BJ (cell line): ENCODE measurements around the gene RC3H2. TPM values are rescaled to one million over a fixed set of nuclear protein-coding genes. Genes with fewer than 3 reads are reported as not detected.

Source experiments
- CTCF ChIA-PET: fragments of 350-600 bp; formaldehyde crosslinking; extraction: SDS; loops from one replicate; lab custom pipeline; 2021; ENCODE audit warnings: antibody characterized with exemption, inconsistent platforms; lab: Yijun Ruan, JAX
- POLR2A ChIA-PET: fragments of 300-600 bp; sonication (Branson Sonifier 250); formaldehyde crosslinking; extraction: SDS; loops from one replicate; lab custom pipeline; 2021; ENCODE audit warnings: antibody characterized with exemption; lab: Charles Lee
- DNase-seq: peaks from one replicate; pipeline ENCODE4 v3.0.0-alpha.2; 2011; ENCODE audit warnings: low read depth
- H3K27me3 ChIP-seq: 2 replicates; pipeline ENCODE4 v1.6.0; 2011; ENCODE audit warnings: low read length; ENCODE audit not compliant: control insufficient read depth, insufficient read depth
- H3K36me3 ChIP-seq: 2 replicates; pipeline ENCODE4 v1.5.1; 2011; ENCODE audit warnings: low read length; ENCODE audit not compliant: control insufficient read depth, insufficient read depth
- H3K4me3 ChIP-seq: 2 replicates; pipeline ENCODE4 v1.5.1; 2011; ENCODE audit warnings: low read depth, mild to moderate bottlenecking, control low read depth, low read length
- CTCF ChIP-seq: IDR thresholded peaks from 2 replicates; pipeline ENCODE4 v1.5.1; 2011; ENCODE audit warnings: low read depth, mild to moderate bottlenecking, control low read depth, inconsistent platforms, low read length, moderate library complexity; ENCODE audit not compliant: insufficient read depth
- polyA plus RNA-seq: library from polyadenylated mRNA; depleted of rRNA; stranded (reverse); fragments of >200 nt; gene quantifications from 2 replicates; pipeline ENCODE4 v1.2.3, GENCODE V29; 2011

RC3H2 gene
- polyA plus RNA-seq, 1 experiment = 35.3 TPM

- no peaks in the 10 kb centered on the region for H3K36me3 ChIP-seq
- no peak overlapping the region for H3K4me3 ChIP-seq
- ChIA-PET CTCF (interaction anchor here (1.0 to 6.3 kb wide), 10 partner anchors 13 to 684 kb away, joined by 3 to 110 read pairs (median 4); no protein-coding TSS in a partner anchor), POLR2A (no interaction called here)
- no peaks in the 10 kb centered on the region for H3K27me3 ChIP-seq
- no peak for DNase-seq
- no peak for TF ChIP-seq CTCF
These were observed 97.0 kb downstream of the RC3H2 start for GRCh38 chr9:122808141-122808540.

- no peak for DNase-seq
- Histone ChIP-seq H3K4me3 (no peak overlapping the region), H3K27me3 (no peaks in the 10 kb centered on the region), H3K36me3 (no peaks in the 10 kb centered on the region)
- no peak for TF ChIP-seq CTCF
- ChIA-PET CTCF (interaction anchor here (1.6 to 6.3 kb wide), 5 partner anchors 29 to 683 kb away, joined by 4 to 110 read pairs (median 6); no protein-coding TSS in a partner anchor), POLR2A (no interaction called here)
These were observed 97.8 kb downstream of the RC3H2 start for GRCh38 chr9:122807271-122807900.

GRCh38 chr9:122806661-122807060 is 98.5 kb downstream of the RC3H2 start:
- no peaks in the 10 kb centered on the region for H3K36me3 ChIP-seq
- TF ChIP-seq CTCF = no peak
- no peaks in the 10 kb centered on the region for H3K27me3 ChIP-seq
- no peak overlapping the region for H3K4me3 ChIP-seq
- POLR2A ChIA-PET = no interaction called here
- no peak for DNase-seq
- CTCF ChIA-PET = interaction anchor here (1.6 to 6.3 kb wide), 3 partner anchors 308 to 456 kb away, joined by 4 to 110 read pairs (median 7); no protein-coding TSS in a partner anchor

- H3K36me3 ChIP-seq = no peaks in the 10 kb centered on the region
- no peak for TF ChIP-seq CTCF
- DNase-seq = no peak
- H3K4me3 ChIP-seq = no peak within 1 kb of the TSS
- POLR2A ChIA-PET = no interaction called here
- CTCF ChIA-PET = no interaction called here
- H3K27me3 ChIP-seq = no peaks in the 10 kb centered on the region
These were observed 104.8 kb downstream of the RC3H2 start, which contains the start of gene OR1K1 for GRCh38 chr9:122800066-122801060. OR1K1 (plus strand) TSS chr9:122800123; CDS start chr9:122800123, 0 bp downstream.
